ENCODE measurements around the gene CBLB. TPM values are rescaled to one million over a fixed set of nuclear protein-coding genes. Genes with fewer than 3 reads are reported as not detected.

Gene CBLB
- total RNA-seq, 1 experiment from 2014 or later, result 26.2 TPM

- H3K27me3 Mint-ChIP-seq (ENCODE audit: unreplicated experiment), result no peaks in the 10 kb centered on the region
- CTCF ChIA-PET, result no interaction called here
- no peak for TF ChIP-seq CTCF (IDR thresholded peaks at IDR 0.05; ENCODE audit: unreplicated experiment)
- intact Hi-C loops (cut with micrococcal nuclease; ENCODE audit: unreplicated experiment), result no loop called here
- no peak overlapping the region for H3K27ac Mint-ChIP-seq (ENCODE audit: unreplicated experiment)
- H3K36me3 Mint-ChIP-seq (ENCODE audit: insufficient read depth, unreplicated experiment), result no peaks in the 10 kb centered on the region
- no peaks in the 10 kb centered on the region for H3K9me3 Mint-ChIP-seq (ENCODE audit: low read depth, unreplicated experiment)
- BruUV-seq (replicated peaks), result no TSS peak
- no peaks in the 10 kb centered on the region for H3K4me1 Mint-ChIP-seq (ENCODE audit: low read depth, unreplicated experiment)
- DNase-seq, result no peak
- H3K4me3 Mint-ChIP-seq (ENCODE audit: low read depth, unreplicated experiment), result no peak overlapping the region
These were observed 97.4 kb downstream of the CBLB start for GRCh38 chr3:105771392-105771791.

- intact Hi-C loops (cut with micrococcal nuclease; ENCODE audit: unreplicated experiment), result no loop called here
- Mint-ChIP-seq H3K27ac (ENCODE audit: unreplicated experiment) (no peak overlapping the region), H3K9me3 (ENCODE audit: low read depth, unreplicated experiment) (no peaks in the 10 kb centered on the region), H3K27me3 (ENCODE audit: unreplicated experiment) (no peaks in the 10 kb centered on the region), H3K36me3 (ENCODE audit: insufficient read depth, unreplicated experiment) (no peaks in the 10 kb centered on the region), H3K4me1 (ENCODE audit: low read depth, unreplicated experiment) (no peaks in the 10 kb centered on the region), H3K4me3 (ENCODE audit: low read depth, unreplicated experiment) (no peak overlapping the region)
- CTCF ChIA-PET, result no interaction called here
- no TSS peak for BruUV-seq (replicated peaks)
- no peak for TF ChIP-seq CTCF (IDR thresholded peaks at IDR 0.05; ENCODE audit: unreplicated experiment)
- DNase-seq, result no peak
These were observed 98.4 kb downstream of the CBLB start for GRCh38 chr3:105770410-105770809.

GRCh38 chr3:105767776-105768175 is 101.0 kb downstream of the CBLB start:
- no peak overlapping the region for H3K4me3 Mint-ChIP-seq (ENCODE audit: low read depth, unreplicated experiment)
- intact Hi-C loops (cut with micrococcal nuclease; ENCODE audit: unreplicated experiment), result no loop called here
- no peaks in the 10 kb centered on the region for H3K4me1 Mint-ChIP-seq (ENCODE audit: low read depth, unreplicated experiment)
- no peaks in the 10 kb centered on the region for H3K9me3 Mint-ChIP-seq (ENCODE audit: low read depth, unreplicated experiment)
- no peaks in the 10 kb centered on the region for H3K27me3 Mint-ChIP-seq (ENCODE audit: unreplicated experiment)
- CTCF ChIA-PET, result no interaction called here
- BruUV-seq (replicated peaks), result no TSS peak
- H3K36me3 Mint-ChIP-seq (ENCODE audit: insufficient read depth, unreplicated experiment), result no peaks in the 10 kb centered on the region
- no peak for TF ChIP-seq CTCF (IDR thresholded peaks at IDR 0.05; ENCODE audit: unreplicated experiment)
- no peak overlapping the region for H3K27ac Mint-ChIP-seq (ENCODE audit: unreplicated experiment)
- no peak for DNase-seq

GRCh38 chr3:105767216-105767615 is 101.6 kb downstream of the CBLB start:
- H3K27ac Mint-ChIP-seq (ENCODE audit: unreplicated experiment), result no peak overlapping the region
- DNase-seq, result no peak
- no peaks in the 10 kb centered on the region for H3K27me3 Mint-ChIP-seq (ENCODE audit: unreplicated experiment)
- H3K4me1 Mint-ChIP-seq (ENCODE audit: low read depth, unreplicated experiment), result no peaks in the 10 kb centered on the region
- BruUV-seq (replicated peaks), result no TSS peak
- no peak for TF ChIP-seq CTCF (IDR thresholded peaks at IDR 0.05; ENCODE audit: unreplicated experiment)
- H3K4me3 Mint-ChIP-seq (ENCODE audit: low read depth, unreplicated experiment), result no peak overlapping the region
- intact Hi-C loops (cut with micrococcal nuclease; ENCODE audit: unreplicated experiment), result no loop called here
- H3K36me3 Mint-ChIP-seq (ENCODE audit: insufficient read depth, unreplicated experiment), result no peaks in the 10 kb centered on the region
- no peaks in the 10 kb centered on the region for H3K9me3 Mint-ChIP-seq (ENCODE audit: low read depth, unreplicated experiment)
- CTCF ChIA-PET, result no interaction called here

- Mint-ChIP-seq H3K27ac (ENCODE audit: unreplicated experiment) (no peak overlapping the region), H3K9me3 (ENCODE audit: low read depth, unreplicated experiment) (peaks cover 8% of the 10 kb centered on the region), H3K36me3 (ENCODE audit: insufficient read depth, unreplicated experiment) (no peaks in the 10 kb centered on the region), H3K4me3 (ENCODE audit: low read depth, unreplicated experiment) (no peak overlapping the region), H3K27me3 (ENCODE audit: unreplicated experiment) (no peaks in the 10 kb centered on the region), H3K4me1 (ENCODE audit: low read depth, unreplicated experiment) (no peaks in the 10 kb centered on the region)
- CTCF ChIA-PET, result no interaction called here
- no TSS peak for BruUV-seq (replicated peaks)
- no peak for TF ChIP-seq CTCF (IDR thresholded peaks at IDR 0.05; ENCODE audit: unreplicated experiment)
- DNase-seq, result no peak
- intact Hi-C loops (cut with micrococcal nuclease; ENCODE audit: unreplicated experiment), result no loop called here
These were observed 103.5 kb downstream of the CBLB start for GRCh38 chr3:105765308-105765639.
